ENCODE results near the gene HOXD3. TPM values are rescaled to one million over a fixed set of nuclear protein-coding genes. Genes with fewer than 3 reads are reported as not detected.

HOXD3 gene
- total RNA-seq, 1 experiment from 2014 or later = not detected

- POLR2A ChIA-PET = no interaction called here
- no peak for DNase-seq (ENCODE audit: unreplicated experiment)
- no peak for TF ChIP-seq CTCF (IDR thresholded peaks at IDR 0.05; ENCODE audit: unreplicated experiment)
- intact Hi-C loops (cut with micrococcal nuclease) = no loop called here
- Mint-ChIP-seq H3K9me3 (ENCODE audit: unreplicated experiment) (peaks cover 8% of the 10 kb centered on the region), H3K4me3 (ENCODE audit: unreplicated experiment) (no peak overlapping the region), H3K27me3 (ENCODE audit: insufficient read depth, unreplicated experiment) (no peaks in the 10 kb centered on the region), H3K27ac (ENCODE audit: low read depth, unreplicated experiment) (no peak overlapping the region), H3K4me1 (ENCODE audit: insufficient read depth, unreplicated experiment) (no peaks in the 10 kb centered on the region), H3K36me3 (ENCODE audit: insufficient read depth, unreplicated experiment) (no peaks in the 10 kb centered on the region)
- BruUV-seq (replicated peaks) = no TSS peak
- CTCF ChIA-PET = interaction anchor here (0.9 to 2.6 kb wide), 2 partner anchors 23 to 391 kb away, joined by 5 to 10 read pairs; no protein-coding TSS in a partner anchor
These were observed 6.6 kb downstream of the HOXD3 start for GRCh38 chr2:176163672-176164056.

- no peak overlapping the region for H3K27ac Mint-ChIP-seq (ENCODE audit: low read depth, unreplicated experiment)
- DNase-seq (ENCODE audit: unreplicated experiment) = no peak
- POLR2A ChIA-PET = no interaction called here
- peaks cover 8% of the 10 kb centered on the region for H3K9me3 Mint-ChIP-seq (ENCODE audit: unreplicated experiment)
- no peaks in the 10 kb centered on the region for H3K36me3 Mint-ChIP-seq (ENCODE audit: insufficient read depth, unreplicated experiment)
- no TSS peak for BruUV-seq (replicated peaks)
- CTCF ChIA-PET = interaction anchor here (0.9 kb wide), 1 partner anchor 23 kb away, joined by 5 read pairs; no protein-coding TSS in a partner anchor
- H3K27me3 Mint-ChIP-seq (ENCODE audit: insufficient read depth, unreplicated experiment) = no peaks in the 10 kb centered on the region
- no peaks in the 10 kb centered on the region for H3K4me1 Mint-ChIP-seq (ENCODE audit: insufficient read depth, unreplicated experiment)
- TF ChIP-seq CTCF (IDR thresholded peaks at IDR 0.05; ENCODE audit: unreplicated experiment) = no peak
- H3K4me3 Mint-ChIP-seq (ENCODE audit: unreplicated experiment) = no peak overlapping the region
- intact Hi-C loops (cut with micrococcal nuclease) = no loop called here
These were observed 7.1 kb downstream of the HOXD3 start for GRCh38 chr2:176164201-176164600.

- no TSS peak for BruUV-seq (replicated peaks)
- Mint-ChIP-seq H3K36me3 (ENCODE audit: insufficient read depth, unreplicated experiment) (no peaks in the 10 kb centered on the region), H3K9me3 (ENCODE audit: unreplicated experiment) (peaks cover 8% of the 10 kb centered on the region), H3K4me3 (ENCODE audit: unreplicated experiment) (no peak overlapping the region), H3K27me3 (ENCODE audit: insufficient read depth, unreplicated experiment) (no peaks in the 10 kb centered on the region), H3K27ac (ENCODE audit: low read depth, unreplicated experiment) (no peak overlapping the region), H3K4me1 (ENCODE audit: insufficient read depth, unreplicated experiment) (no peaks in the 10 kb centered on the region)
- TF ChIP-seq CTCF (IDR thresholded peaks at IDR 0.05; ENCODE audit: unreplicated experiment) = no peak
- intact Hi-C loops (cut with micrococcal nuclease) = no loop called here
- ChIA-PET CTCF (interaction anchor here (0.6 to 0.9 kb wide), 2 partner anchors 24 to 27 kb away, joined by 3 to 5 read pairs; no protein-coding TSS in a partner anchor), POLR2A (interaction anchor here (0.7 kb wide), 1 partner anchor 296 kb away, joined by 5 read pairs; no protein-coding TSS in a partner anchor)
- DNase-seq (ENCODE audit: unreplicated experiment) = no peak
These were observed 7.7 kb downstream of the HOXD3 start for GRCh38 chr2:176164611-176165369.

GRCh38 chr2:176165370-176166050 lies 8.4 kb downstream of the HOXD3 start:
- ChIA-PET POLR2A (interaction anchor here (0.7 to 0.9 kb wide), 2 partner anchors 22 to 296 kb away, joined by 3 to 5 read pairs; no protein-coding TSS in a partner anchor), CTCF (interaction anchor here (0.6 kb wide), 1 partner anchor 27 kb away, joined by 3 read pairs; no protein-coding TSS in a partner anchor)
- Mint-ChIP-seq H3K4me1 (ENCODE audit: insufficient read depth, unreplicated experiment) (no peaks in the 10 kb centered on the region), H3K9me3 (ENCODE audit: unreplicated experiment) (peaks cover 8% of the 10 kb centered on the region), H3K36me3 (ENCODE audit: insufficient read depth, unreplicated experiment) (no peaks in the 10 kb centered on the region), H3K4me3 (ENCODE audit: unreplicated experiment) (no peak overlapping the region), H3K27ac (ENCODE audit: low read depth, unreplicated experiment) (no peak overlapping the region), H3K27me3 (ENCODE audit: insufficient read depth, unreplicated experiment) (no peaks in the 10 kb centered on the region)
- no TSS peak for BruUV-seq (replicated peaks)
- intact Hi-C loops (cut with micrococcal nuclease) = no loop called here
- no peak for DNase-seq (ENCODE audit: unreplicated experiment)
- no peak for TF ChIP-seq CTCF (IDR thresholded peaks at IDR 0.05; ENCODE audit: unreplicated experiment)

Measured in MCF 10A (cell line).